Activated effector memory CD4-positive, alpha-beta T cell treated with anti-CD3 and anti-CD28 coated beads, Interleukin-2, amount 50 U/mL, for 16 hours (primary cell): ENCODE measurements around the gene VWA5B1.
"Not testable (repeated sequence)": the region's sequence is repeated elsewhere in the genome, so short reads cannot be mapped to it uniquely, and the experiment has no call there.

Experiments
- DNase-seq: peaks from one replicate; pipeline ENCODE4 v3.0.0-alpha.2; 2020

Gene VWA5B1

DNA sequence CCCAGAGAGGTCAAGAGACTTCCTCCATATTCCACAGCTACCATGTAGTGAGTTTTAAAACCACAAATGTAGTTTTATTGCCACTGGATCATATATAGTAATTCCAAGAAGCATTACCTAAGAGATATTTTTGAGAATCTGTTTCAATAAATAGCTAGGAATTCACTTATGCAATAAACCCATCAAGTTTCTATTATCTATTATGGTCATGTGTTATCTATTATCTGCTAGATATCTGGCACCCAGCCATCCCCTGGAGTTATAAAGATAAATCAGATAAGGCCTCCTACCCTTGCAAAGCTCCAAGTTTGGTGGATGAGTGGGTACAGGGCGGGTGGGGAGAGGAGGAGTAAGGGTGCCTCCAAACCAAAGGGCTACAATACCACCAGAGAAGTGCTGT is 10.3 kb upstream of the VWA5B1 start:
- no peak for DNase-seq

DNA sequence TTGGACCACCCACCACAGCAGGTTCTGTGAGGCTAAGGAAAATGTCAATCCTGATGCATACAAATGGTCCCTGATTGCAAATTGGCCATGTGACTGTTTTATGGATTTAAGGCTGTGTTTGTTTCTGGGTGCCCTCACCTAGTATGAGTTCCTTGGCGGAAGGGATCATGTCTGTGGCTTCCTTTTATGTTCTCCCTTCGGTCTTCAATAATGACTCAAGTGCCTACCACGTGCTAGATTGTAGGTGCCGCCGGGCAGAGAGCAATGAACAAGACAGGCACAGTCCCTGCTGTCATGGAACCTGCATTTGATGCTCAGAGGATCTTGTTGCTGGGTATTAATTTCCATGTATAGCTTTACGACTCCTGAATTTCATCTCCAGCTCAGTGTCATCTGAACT is 9.8 kb upstream of the VWA5B1 start:
- DNase-seq, result no peak

DNA sequence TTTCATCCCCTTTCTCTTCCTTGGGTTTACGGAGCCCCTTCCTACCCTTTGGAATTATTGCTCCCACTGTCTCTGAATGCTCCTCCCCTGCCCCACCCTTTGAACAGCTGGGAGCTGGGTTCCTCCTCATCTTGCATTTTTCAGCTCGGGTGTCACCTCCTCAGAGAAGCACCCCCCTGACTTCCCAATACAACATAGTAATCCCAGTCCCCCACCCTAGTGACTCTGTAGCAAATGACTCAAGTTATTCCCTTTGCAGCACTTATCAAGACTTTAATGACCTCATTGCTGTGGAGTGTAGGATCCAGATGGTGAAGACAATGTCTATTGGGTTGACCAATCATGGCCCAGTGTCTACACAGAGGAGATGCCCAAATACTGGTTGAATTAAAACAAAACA is 8.9 kb upstream of the VWA5B1 start:
- DNase-seq, result no peak

- no peak for DNase-seq
These were observed 8.1 kb upstream of the VWA5B1 start for GRCh38 chr1:20282533-20282932.

- no peak for DNase-seq
These were observed 6.6 kb upstream of the VWA5B1 start for GRCh38 chr1:20284046-20284445.

DNA sequence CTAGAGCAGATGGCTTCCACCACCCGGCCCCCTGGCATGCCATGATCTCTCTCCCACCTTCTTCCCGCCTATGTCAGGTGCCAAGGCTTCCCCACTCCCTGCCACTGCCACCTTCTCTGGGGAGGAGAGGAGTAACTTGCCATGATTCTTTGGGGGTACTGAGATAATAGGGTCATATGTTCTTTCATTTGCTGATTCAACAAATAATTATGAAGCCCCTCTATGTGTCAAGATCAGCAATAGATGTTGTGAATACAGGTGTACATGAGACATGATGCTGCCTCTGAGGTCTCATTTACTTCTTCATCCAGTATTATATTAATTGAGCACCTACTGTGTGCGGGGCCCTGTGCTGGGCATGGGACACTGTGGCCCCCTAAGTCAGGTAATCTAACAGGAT is 6.0 kb upstream of the VWA5B1 start:
- no peak for DNase-seq

- no peak for DNase-seq
These were observed 5.2 kb upstream of the VWA5B1 start for GRCh38 chr1:20285510-20285909.

GRCh38 chr1:20287696-20288095 is 3.0 kb upstream of the VWA5B1 start:
- DNase-seq, result not testable (repeated sequence)

- DNase-seq, result no peak
These were observed 990 bp downstream of the VWA5B1 start for GRCh38 chr1:20291645-20292084.

DNA sequence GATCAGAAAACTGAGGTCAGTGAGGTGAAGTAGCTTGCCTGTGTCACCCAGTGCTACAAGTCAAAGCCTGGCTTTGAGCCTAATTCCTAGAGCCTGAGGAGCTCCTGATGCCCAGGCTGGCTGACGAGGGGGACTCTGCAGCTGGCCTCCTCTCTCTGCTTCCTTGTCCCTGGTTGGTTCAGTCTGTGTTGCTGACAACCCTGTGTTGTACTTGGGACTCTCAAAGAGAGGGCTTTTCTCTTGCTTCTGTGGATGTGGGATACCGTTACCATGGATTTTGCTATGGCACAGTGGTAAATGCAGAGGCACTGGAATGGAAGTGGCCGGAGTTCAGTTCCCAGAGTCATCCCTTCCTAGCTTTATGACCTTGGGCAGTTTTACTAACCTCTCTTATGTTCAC is 8.0 kb downstream of the VWA5B1 start:
- DNase-seq, result no peak

DNA sequence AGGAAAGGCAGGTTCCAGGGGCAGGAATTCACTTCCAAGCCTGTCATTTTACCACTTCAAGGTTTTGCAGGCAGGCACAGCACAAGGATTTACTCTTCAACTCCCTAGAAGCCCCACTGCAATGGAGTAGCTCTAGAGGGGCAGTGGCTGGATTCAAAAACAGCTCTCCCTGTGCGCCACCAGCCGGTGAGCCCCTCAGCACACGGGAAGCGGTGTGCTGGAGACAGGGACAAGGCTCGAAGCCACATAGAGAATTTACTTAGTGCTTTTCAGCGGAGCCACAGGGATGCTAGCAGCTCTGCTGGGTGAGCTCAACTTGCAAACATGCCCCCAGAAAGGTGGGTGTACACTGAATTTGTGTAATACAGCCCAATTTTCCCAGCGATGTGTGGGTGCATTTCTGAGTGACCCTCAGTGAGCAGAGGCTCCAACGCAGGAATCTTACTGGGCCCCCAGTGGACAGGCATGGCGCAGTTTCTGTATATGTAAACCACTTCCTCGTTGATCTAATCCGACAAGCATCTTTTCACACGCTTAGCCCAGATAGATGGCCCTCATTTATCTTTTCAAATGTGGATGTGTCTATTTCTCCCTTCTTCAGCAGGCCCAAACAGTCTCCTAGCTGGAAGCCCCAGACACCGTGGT is 10.9 kb downstream of the VWA5B1 start:
- no peak for DNase-seq

- DNase-seq, result no peak
These were observed 11.4 kb downstream of the VWA5B1 start for GRCh38 chr1:20302108-20302471.

GRCh38 chr1:20307026-20307425 is 16.4 kb downstream of the VWA5B1 start:
- no peak for DNase-seq

DNA sequence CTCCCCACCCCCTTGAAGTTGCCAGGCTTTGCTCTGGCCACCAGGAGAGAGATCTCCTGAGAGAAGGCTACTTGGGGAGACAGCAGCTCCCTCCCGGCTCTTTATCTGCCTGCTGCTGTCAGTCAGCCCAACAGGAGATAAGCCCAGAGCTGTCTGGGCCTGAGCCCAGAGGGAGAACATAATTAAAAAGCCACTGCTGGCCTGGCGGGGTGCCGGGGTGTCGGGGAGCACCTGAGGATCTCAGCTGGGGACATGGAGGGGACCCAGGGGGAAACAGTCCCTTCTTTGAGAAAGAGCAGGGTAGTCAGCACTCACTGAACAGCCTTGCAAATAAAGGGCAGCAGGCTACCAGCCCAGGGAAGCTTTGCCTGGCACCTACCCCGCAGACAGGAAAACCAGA is 17.9 kb downstream of the VWA5B1 start:
- no peak for DNase-seq

- DNase-seq, result no peak
These were observed 20.6 kb downstream of the VWA5B1 start for GRCh38 chr1:20311289-20311688.

- no peak for DNase-seq
These were observed 21.6 kb downstream of the VWA5B1 start for GRCh38 chr1:20312310-20312709.

DNA sequence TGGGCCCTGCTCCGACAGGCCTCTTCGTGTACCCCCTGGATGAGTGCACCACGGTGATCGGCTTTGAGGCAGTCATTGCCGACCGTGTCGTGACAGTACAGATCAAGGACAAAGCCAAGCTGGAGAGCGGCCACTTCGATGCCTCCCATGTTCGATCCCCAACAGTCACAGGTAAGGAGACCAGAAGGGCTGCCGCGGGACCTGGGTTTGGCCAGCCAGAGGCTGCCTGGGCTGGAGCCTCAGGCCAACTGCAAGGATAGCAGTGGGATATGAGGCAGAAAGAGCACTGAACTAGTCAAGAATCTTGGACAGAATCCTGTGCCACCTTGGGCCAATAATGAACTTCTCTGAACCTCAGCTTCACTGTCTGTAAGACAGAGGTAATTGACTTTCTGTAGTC is 22.1 kb downstream of the VWA5B1 start:
- DNase-seq, result no peak

DNA sequence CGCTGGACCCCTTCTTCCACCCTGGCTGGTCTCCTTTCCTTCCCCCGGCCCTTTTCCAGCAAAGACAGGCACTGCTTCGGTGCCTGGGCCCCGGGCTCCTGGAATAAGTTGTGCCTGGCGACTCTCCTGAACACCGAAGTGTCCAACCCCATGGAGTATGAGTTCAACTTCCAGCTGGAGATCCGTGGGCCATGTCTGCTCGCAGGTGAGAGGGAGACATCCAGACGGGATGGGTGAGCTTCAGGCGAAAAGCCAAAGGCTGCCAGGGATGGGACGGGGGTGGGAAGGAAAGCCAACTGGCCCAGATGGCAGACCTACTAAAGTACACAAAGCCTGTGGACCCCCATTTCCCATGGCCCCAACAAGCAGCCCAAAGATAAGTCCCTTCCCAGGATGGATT is 26.8 kb downstream of the VWA5B1 start:
- DNase-seq, result no peak

DNA sequence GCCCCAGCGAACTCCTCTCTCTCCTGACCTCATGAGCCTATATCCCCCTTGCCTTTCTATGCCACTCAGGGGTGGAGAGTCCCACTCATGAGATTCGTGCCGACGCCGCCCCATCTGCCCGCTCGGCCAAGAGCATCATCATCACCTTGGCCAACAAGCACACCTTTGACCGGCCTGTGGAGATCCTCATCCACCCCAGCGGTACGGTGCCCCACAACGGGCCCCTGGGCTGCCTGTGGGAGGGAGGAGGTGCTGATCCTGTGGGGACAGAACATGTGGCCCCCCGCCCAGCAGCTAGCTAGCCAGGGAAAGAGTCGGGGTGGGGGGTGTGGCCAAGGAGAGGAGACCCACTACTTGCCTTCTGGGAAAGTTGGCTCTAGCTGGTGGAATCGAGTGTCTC is 27.8 kb downstream of the VWA5B1 start:
- no peak for DNase-seq

DNA sequence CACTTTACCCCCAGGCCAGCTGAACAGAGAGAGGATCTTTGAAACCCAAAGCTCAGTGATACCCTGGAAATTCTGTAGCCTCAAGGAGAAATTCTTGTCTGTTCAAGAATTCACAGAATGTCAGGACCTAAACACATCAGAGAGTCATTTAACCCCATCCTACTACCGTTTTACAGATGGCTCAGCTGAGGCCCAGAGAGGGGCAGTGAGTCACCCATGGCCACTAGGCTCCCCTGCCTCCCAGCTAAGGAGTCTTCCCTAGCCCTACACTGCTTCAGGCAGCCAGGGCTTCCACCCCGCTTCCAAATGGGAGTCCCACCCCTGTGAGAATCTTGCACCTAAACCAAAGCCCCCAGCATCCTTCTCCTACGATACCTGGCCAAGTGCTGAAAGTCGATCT is 28.3 kb downstream of the VWA5B1 start:
- no peak for DNase-seq

DNA sequence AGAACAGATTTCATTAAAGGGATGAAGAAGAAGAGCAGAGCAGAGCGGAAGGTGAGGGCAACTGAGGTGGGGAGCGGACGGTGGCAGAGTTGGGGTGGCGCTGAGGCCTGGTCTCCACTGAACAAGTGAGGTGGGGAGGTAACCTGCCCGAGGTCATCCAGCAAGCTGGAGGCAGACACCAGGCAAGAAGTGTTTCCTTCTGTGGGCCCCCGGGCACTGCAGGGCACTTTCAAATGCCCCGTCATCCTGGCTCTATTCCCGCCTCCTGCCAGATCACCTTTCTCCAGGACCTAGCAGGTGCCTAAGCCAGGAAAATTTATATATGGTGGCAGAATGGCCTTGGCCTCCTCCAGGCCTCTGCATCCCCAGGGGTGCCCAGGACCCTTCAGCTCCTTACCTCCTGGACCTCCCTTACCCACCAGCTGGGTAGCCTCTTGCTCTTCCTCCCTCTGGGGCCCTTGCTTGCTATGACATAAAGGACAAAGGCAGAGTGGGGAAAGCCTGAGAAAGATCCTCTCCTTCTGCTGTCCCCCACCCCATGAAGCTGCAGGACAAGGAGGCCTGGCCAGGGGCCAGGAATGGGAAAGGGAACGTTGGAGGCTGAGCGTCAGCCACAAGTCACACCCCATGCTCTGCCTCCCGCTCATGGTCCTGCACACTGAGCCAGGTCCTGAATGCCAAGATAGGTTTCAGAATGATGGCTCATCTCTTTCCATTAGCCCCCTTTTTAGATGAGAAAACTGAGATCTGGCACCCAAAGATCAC is 29.0 kb downstream of the VWA5B1 start:
- no peak for DNase-seq

DNA sequence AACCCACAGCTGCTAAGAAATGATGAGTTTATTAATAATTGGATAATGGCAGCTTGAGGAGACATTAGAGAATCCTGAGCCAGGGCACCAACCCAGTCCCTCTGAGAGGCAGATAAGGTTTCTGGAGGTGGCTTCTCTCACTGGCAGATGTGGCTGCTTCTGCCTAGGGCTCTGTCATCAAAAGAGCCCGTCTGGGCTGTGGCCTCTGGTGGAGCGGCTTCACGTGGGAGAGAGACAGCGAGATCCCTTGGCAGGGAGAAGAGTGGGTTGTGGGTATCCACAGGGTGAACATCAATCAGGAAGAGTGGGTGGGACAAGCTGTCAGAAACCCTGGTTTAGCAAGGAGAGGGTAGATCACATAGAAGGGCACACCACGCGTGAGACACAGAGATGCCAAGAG is 30.0 kb downstream of the VWA5B1 start:
- no peak for DNase-seq

DNA sequence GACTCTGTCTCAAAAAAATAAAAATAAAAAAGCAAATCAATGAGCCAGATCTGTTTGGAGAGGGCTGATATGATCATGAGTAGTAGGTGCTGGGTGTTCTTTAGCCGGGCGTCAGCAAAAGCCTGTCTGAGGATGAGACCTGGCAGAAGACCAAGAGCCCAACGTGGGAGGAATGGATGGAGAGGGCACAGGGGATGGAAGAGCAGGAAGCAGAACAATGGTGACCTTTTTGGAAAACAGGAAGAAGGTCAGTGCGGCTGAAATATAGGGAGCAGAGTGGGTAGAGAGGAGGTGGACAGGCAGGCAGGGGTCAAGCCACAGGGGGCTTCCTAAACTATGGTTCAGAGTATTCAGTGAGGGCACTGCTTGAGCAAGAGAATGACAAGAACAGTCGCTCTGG is 30.9 kb downstream of the VWA5B1 start:
- DNase-seq, result no peak

DNA sequence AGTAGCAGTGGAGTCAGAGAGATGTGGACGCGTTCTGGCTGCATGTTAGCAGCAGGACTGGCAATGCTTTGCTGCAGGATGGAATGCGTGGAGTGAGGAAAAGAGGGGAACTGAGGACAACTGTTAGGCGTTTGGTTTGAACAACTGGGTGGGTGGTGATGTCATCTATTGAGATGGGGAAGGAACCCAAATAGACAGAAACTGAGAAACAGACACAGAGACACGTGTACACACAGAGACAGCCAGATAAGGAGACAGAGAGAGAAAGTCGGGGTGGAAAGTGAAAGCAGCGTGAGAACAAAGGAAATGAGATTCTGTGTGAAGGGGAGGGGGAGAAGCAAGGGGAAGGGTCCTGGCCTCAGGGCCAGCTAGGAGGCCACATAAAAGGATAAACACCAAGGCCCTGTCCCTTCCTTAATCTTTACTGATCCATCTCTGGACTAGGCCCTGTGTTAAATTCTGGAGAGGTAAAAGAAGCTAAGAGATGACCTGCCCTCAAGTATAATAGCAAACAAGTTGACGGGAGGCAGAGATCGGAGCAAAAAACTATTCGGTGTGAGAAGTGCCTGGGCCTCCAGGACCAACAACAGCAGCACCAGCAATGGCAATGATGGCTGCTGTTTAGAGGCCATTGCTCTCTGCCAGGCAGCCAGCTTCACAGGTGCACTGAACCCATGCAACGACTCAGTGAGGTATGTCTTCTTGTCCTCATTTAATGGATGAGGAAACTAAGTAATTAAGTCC is 31.6 kb downstream of the VWA5B1 start:
- DNase-seq, result peak; percentile 63
